H1 (cell line): ENCODE results near the gene AFG1L. TPM values are rescaled to one million over a fixed set of nuclear protein-coding genes. Genes with fewer than 3 reads are reported as not detected.

ENCODE experiments used
- CTCF ChIA-PET: fragments of 300-600 bp; sonication (Branson Sonifier 250); formaldehyde crosslinking; loops from one replicate; lab custom pipeline; 2021; ENCODE audit not compliant: partially characterized antibody; lab: Charles Lee
- POLR2A ChIA-PET: fragments of 300-600 bp; sonication (Branson Sonifier 250); formaldehyde crosslinking; loops from one replicate; lab custom pipeline; 2021; ENCODE audit warnings: inconsistent platforms; ENCODE audit not compliant: partially characterized antibody; lab: Charles Lee
- DNase-seq, 2 experiments: peaks; one replicate each; pipeline versions ENCODE4 v3.0.0 to v3.0.0-alpha.2; 2010 to 2022; ENCODE audit warnings: low spot score in 2 of 2, low read depth in 1 of 2, mixed read lengths in 1 of 2
- FAIRE-seq: peaks from 2 replicates; lab custom pipeline; 2011; peaks lifted over from hg19 to GRCh38; lab: Jason Lieb, UNC
- H2AFZ ChIP-seq: 2 replicates; pipeline ENCODE4 v1.8.1; 2012; ENCODE audit warnings: low read length, inconsistent platforms
- H2AK5ac ChIP-seq: 2 replicates; pipeline ENCODE4 v1.6.1; 2013; ENCODE audit warnings: low read depth, low read length
- H2BK120ac ChIP-seq: replicated peaks from 2 replicates; pipeline ENCODE3; 2013; ENCODE audit warnings: low read depth, low read length, inconsistent platforms
- H2BK12ac ChIP-seq: 2 replicates; pipeline ENCODE4 v1.6.1; 2013; ENCODE audit warnings: low read depth, low read length
- H2BK15ac ChIP-seq: 2 replicates; pipeline ENCODE4 v1.6.1; 2013; ENCODE audit warnings: low read length
- H2BK20ac ChIP-seq: 2 replicates; pipeline ENCODE4 v1.6.1; 2013; ENCODE audit warnings: low read length
- H2BK5ac ChIP-seq: 2 replicates; pipeline ENCODE4 v1.6.1; 2013; ENCODE audit warnings: low read depth, low read length
- H3K14ac ChIP-seq: 2 replicates; pipeline ENCODE4 v1.6.1; 2013; ENCODE audit warnings: inconsistent platforms; ENCODE audit not compliant: insufficient read length
- H3K18ac ChIP-seq: 2 replicates; pipeline ENCODE4 v1.6.1; 2013; ENCODE audit warnings: low read length; ENCODE audit errors: extremely low read depth
- H3K23ac ChIP-seq: 2 replicates; pipeline ENCODE4 v1.6.1; 2013; ENCODE audit warnings: inconsistent platforms; ENCODE audit not compliant: insufficient read length
- H3K23me2 ChIP-seq: 2 replicates; pipeline ENCODE4 v1.6.1; 2013; ENCODE audit warnings: low read depth, low read length
- H3K27ac ChIP-seq: 2 replicates; pipeline ENCODE4 v1.6.1; 2011; ENCODE audit warnings: low read depth, low read length, inconsistent platforms
- H3K27me3 ChIP-seq, 4 experiments: replicated peaks in 1 of 4; 1 replicate in 1 of 4; 2 replicates in 3 of 4; pipeline versions ENCODE4 v1.6.1 to v1.8.1; 2011 to 2013; ENCODE audit warnings: low read length in 3 of 4, mild to moderate bottlenecking in 3 of 4, inconsistent platforms in 2 of 4, mixed read lengths in 2 of 4, moderate library complexity in 1 of 4; ENCODE audit not compliant: control insufficient read depth in 3 of 4, insufficient read depth in 3 of 4; ENCODE audit errors: extremely low read depth in 1 of 4
- H3K36me3 ChIP-seq, 4 experiments: 2 replicates each; pipeline versions ENCODE4 v1.6.1 to v1.8.1; 2011 to 2013; ENCODE audit warnings: mild to moderate bottlenecking in 4 of 4, low read length in 3 of 4, moderate library complexity in 2 of 4, control low read depth in 1 of 4, inconsistent platforms in 1 of 4; ENCODE audit not compliant: insufficient read depth in 4 of 4, control insufficient read depth in 2 of 4
- H3K4ac ChIP-seq: replicated peaks from 2 replicates; pipeline ENCODE3; 2013; ENCODE audit warnings: low read length, low read depth, mixed read lengths, inconsistent platforms; ENCODE audit not compliant: insufficient read length
- H3K4me1 ChIP-seq, 4 experiments: replicated peaks in 1 of 4; 1 replicate in 1 of 4; 2 replicates in 3 of 4; pipeline versions ENCODE4 v1.6.1 to v1.8.1; 2011 to 2013; ENCODE audit warnings: low read length in 3 of 4, inconsistent platforms in 2 of 4, mixed read lengths in 1 of 4; ENCODE audit not compliant: insufficient read depth in 4 of 4, control insufficient read depth in 3 of 4
- H3K4me2 ChIP-seq, 2 experiments: 2 replicates each; pipeline versions ENCODE4 v1.6.1 to v1.8.1; 2011 to 2013; ENCODE audit warnings: low read depth in 2 of 2, low read length in 2 of 2, control low read depth in 1 of 2, inconsistent platforms in 1 of 2, mild to moderate bottlenecking in 1 of 2; ENCODE audit not compliant: insufficient read depth in 1 of 2
- H3K4me3 ChIP-seq, 4 experiments: fragments of 200-600, 300-600 bp in 1 of 4; sonication (generic), shearing (Covaris generic), sonication (Bioruptor Twin) in 1 of 4; 2 replicates each; pipeline versions ENCODE4 v1.5.1 to v1.8.1; 2011 to 2016; ENCODE audit warnings: low read length in 4 of 4, low read depth in 3 of 4, control low read depth in 2 of 4, inconsistent platforms in 2 of 4, mild to moderate bottlenecking in 2 of 4, mixed read lengths in 1 of 4, moderate library complexity in 1 of 4; ENCODE audit not compliant: insufficient read depth in 2 of 4; ENCODE audit errors: extremely low read depth in 1 of 4
- H3K56ac ChIP-seq: replicated peaks from 2 replicates; pipeline ENCODE3; 2013; ENCODE audit warnings: low read depth, mild to moderate bottlenecking, mixed read lengths, low read length, inconsistent platforms; ENCODE audit not compliant: insufficient read length
- H3K79me1 ChIP-seq: 2 replicates; pipeline ENCODE4 v1.6.1; 2013; ENCODE audit warnings: low read depth, low read length, control low read depth
- H3K79me2 ChIP-seq, 2 experiments: 2 replicates each; pipeline versions ENCODE4 v1.6.1 to v1.8.1; 2012 to 2013; ENCODE audit warnings: low read length in 2 of 2, mild to moderate bottlenecking in 2 of 2, inconsistent platforms in 1 of 2; ENCODE audit not compliant: insufficient read depth in 2 of 2, control insufficient read depth in 1 of 2
- H3K9ac ChIP-seq, 4 experiments: replicated peaks in 1 of 4; 1 replicate in 1 of 4; 2 replicates in 3 of 4; pipeline versions ENCODE4 v1.6.1 to v1.8.1; 2011 to 2013; ENCODE audit warnings: low read depth in 3 of 4, low read length in 3 of 4, control low read depth in 2 of 4, mild to moderate bottlenecking in 2 of 4, moderate library complexity in 2 of 4, inconsistent platforms in 1 of 4; ENCODE audit errors: extremely low read depth in 1 of 4
- H3K9me3 ChIP-seq, 2 experiments: 2 replicates each; pipeline versions ENCODE4 v1.6.1 to v1.8.1; 2012 to 2013; ENCODE audit warnings: mild to moderate bottlenecking in 2 of 2, moderate library complexity in 2 of 2, control low read depth in 1 of 2, inconsistent platforms in 1 of 2, low read depth in 1 of 2, low read length in 1 of 2, mixed read lengths in 1 of 2; ENCODE audit not compliant: insufficient read depth in 2 of 2
- H4K20me1 ChIP-seq, 2 experiments: replicated peaks in 1 of 2; 2 replicates each; pipeline versions ENCODE3 to v1.8.1; 2011 to 2013; ENCODE audit warnings: inconsistent platforms in 2 of 2, low read length in 2 of 2, mild to moderate bottlenecking in 1 of 2; ENCODE audit not compliant: insufficient read depth in 2 of 2, control insufficient read depth in 1 of 2
- H4K5ac ChIP-seq: 2 replicates; pipeline ENCODE4 v1.6.1; 2013; ENCODE audit warnings: low read length, low read depth, mixed read lengths, inconsistent platforms; ENCODE audit not compliant: insufficient read length
- H4K8ac ChIP-seq: 2 replicates; pipeline ENCODE4 v1.8.0; 2013; ENCODE audit warnings: mild to moderate bottlenecking, moderate library complexity, low read length, inconsistent platforms; ENCODE audit not compliant: insufficient read depth; ENCODE audit errors: extremely low read depth
- H4K91ac ChIP-seq: replicated peaks from 2 replicates; pipeline ENCODE3; 2013; ENCODE audit warnings: low read length, mixed read lengths, inconsistent platforms; ENCODE audit not compliant: insufficient read length
- CEBPB ChIP-seq: IDR thresholded peaks from 2 replicates; pipeline ENCODE4 v1.6.1; 2012; ENCODE audit warnings: low read depth, low read length
- CREB1 ChIP-seq: IDR thresholded peaks from 2 replicates; pipeline ENCODE4 v1.6.1; 2012; ENCODE audit warnings: inconsistent platforms
- FOSL1 ChIP-seq: IDR thresholded peaks from 2 replicates; pipeline ENCODE4 v1.6.1; 2011; ENCODE audit warnings: mild to moderate bottlenecking, low read depth, low read length, moderate library complexity; ENCODE audit not compliant: insufficient read depth
- NRF1 ChIP-seq: IDR thresholded peaks from 2 replicates; pipeline ENCODE4 v1.6.1; 2011; ENCODE audit warnings: mild to moderate bottlenecking, low read depth, low read length, improper control_type of control experiment
- RXRA ChIP-seq: IDR thresholded peaks from 2 replicates; pipeline ENCODE4 v1.6.1; 2011; ENCODE audit warnings: low read depth, mild to moderate bottlenecking, low read length, moderate library complexity; ENCODE audit not compliant: insufficient read depth
- SAP30 ChIP-seq: fragments of 300-600 bp; sonication (generic); IDR thresholded peaks from 2 replicates; pipeline ENCODE4 v1.7.1; 2012; ENCODE audit warnings: low read length, moderate library complexity, mild to moderate bottlenecking, inconsistent platforms; ENCODE audit not compliant: insufficient read depth, insufficient replicate concordance
- SIRT6 ChIP-seq: IDR thresholded peaks from one replicate; pipeline ENCODE4 v1.7.1; 2012; ENCODE audit warnings: low read length, inconsistent platforms
- TBP ChIP-seq: IDR thresholded peaks from 2 replicates; pipeline ENCODE4 v1.6.1; 2011; ENCODE audit warnings: low read depth, low read length, improper control_type of control experiment
- WGBS, 2 experiments: shearing (Covaris generic) in 1 of 2; methylation state at CpG; one replicate each; pipeline versions ENCODE4 v1.1.6 to v1.1.7; 2013 to 2015; ENCODE audit warnings: low lambda C conversion rate in 2 of 2, mixed read lengths in 2 of 2, inconsistent platforms in 1 of 2, low coverage in 1 of 2, missing lambda C conversion rate in 1 of 2; ENCODE audit not compliant: insufficient replicate concordance in 2 of 2, insufficient coverage in 1 of 2, insufficient read length in 1 of 2; ENCODE audit errors: extremely low coverage in 1 of 2, missing lambda C conversion rate in 1 of 2; 5-methylcytosine and 5-hydroxymethylcytosine counted together
- polyA plus RNA-seq, 7 experiments: library from polyadenylated mRNA; depleted of rRNA in 3 of 7; stranded (reverse) in 5 of 7; unstranded in 2 of 7; fragments of >200 nt in 5 of 7; fragments of 200-250 nt in 2 of 7; gene quantifications; 1 replicate in 5 of 7; 2 replicates in 1 of 7; 4 replicates in 1 of 7; pipeline versions ENCODE4 v1.2.1 to v1.2.3, GENCODE V29; 2011 to 2013; ENCODE audit warnings: missing spikeins in 2 of 7, mixed read lengths in 2 of 7
- total RNA-seq: library from RNA; stranded (reverse); fragmentation: NEBNext Ultra II Directional; extraction: Animal tissue kit (Norgen Biotek cat#: 25700); gene quantifications from 2 replicates; pipeline ENCODE4 v1.2.1, GENCODE V29; 2021

The AFG1L gene
- total and polyA plus RNA-seq, 2 of the 8 experiments (the other 6 are each of a cell fraction or from before 2014, with no cell fraction given) = 0.98 to 5.7 TPM

GRCh38 chr6:108454356-108454755 lies 159.5 kb downstream of the AFG1L start:
- Histone ChIP-seq H2BK20ac (no peak overlapping the region), H3K27me3 (no peaks in the 10 kb centered on the region), H2AFZ (no peak overlapping the region), H3K36me3 (no peaks in the 10 kb centered on the region), H3K4me1 (peaks cover 0 to 8% (median 0%) of the 10 kb centered on the region in 4 experiments; a peak in 1 of 7 replicates), H4K8ac (no peak overlapping the region), H2BK120ac (no peak overlapping the region), H3K23ac (no peak overlapping the region), H3K4me2 (no peak overlapping the region), H3K56ac (no peak overlapping the region), H4K5ac (no peak overlapping the region), H3K4me3 (no peak overlapping the region), H3K27ac (no peak overlapping the region), H2AK5ac (no peak overlapping the region), H3K18ac (no peak overlapping the region), H2BK12ac (no peak overlapping the region), H3K79me2 (no peaks in the 10 kb centered on the region), H3K14ac (no peak overlapping the region), H3K4ac (no peak overlapping the region), H4K20me1 (no peaks in the 10 kb centered on the region), H3K9me3 (no peaks in the 10 kb centered on the region), H3K79me1 (no peaks in the 10 kb centered on the region), H3K9ac (no peak overlapping the region), H2BK5ac (no peak overlapping the region), H2BK15ac (no peak overlapping the region), H4K91ac (no peak overlapping the region), H3K23me2 (no peaks in the 10 kb centered on the region; the same call in 1 of the 2 replicates)
- CTCF ChIA-PET = interaction anchor here (0.7 to 2.4 kb wide), 3 partner anchors 8 to 37 kb away, joined by 3 to 7 read pairs (median 6); no protein-coding TSS in a partner anchor
- FAIRE-seq (no peak), DNase-seq (no peak)
- POLR2A ChIA-PET = interaction anchor here (1.0 kb wide), 1 partner anchor 9 kb away, joined by 4 read pairs; no protein-coding TSS in a partner anchor
- TF ChIP-seq TBP = no peak
- TF ChIP-seq NRF1 = no peak
- TF ChIP-seq SIRT6 = no peak
- no peak for TF ChIP-seq FOSL1
- no peak for TF ChIP-seq CEBPB
- TF ChIP-seq CREB1 = no peak
- TF ChIP-seq RXRA = no peak
- TF ChIP-seq SAP30 = no peak
- 100% methylated on average over 2 of the region's 2 CpGs; no CpG with 5 or more reads in 1 of the 2 experiments for WGBS, 2 experiments
